ENCODE measurements around the gene CTSZ. TPM values are rescaled to one million over a fixed set of nuclear protein-coding genes. Genes with fewer than 3 reads are reported as not detected.

The CTSZ gene
- total RNA-seq, 1 donor from 2014 or later = 71.9 TPM

GRCh38 chr20:58993332-58994248 lies 13.5 kb downstream of the CTSZ start:
- no peak for DNase-seq (ENCODE audit: extremely low spot score, unreplicated experiment)
- TF ChIP-seq CTCF (conservative IDR thresholded peaks at IDR 0.05) = no peak
- H3K4me1 Mint-ChIP-seq (ENCODE audit: unreplicated experiment) = no peaks in the 10 kb centered on the region
- no peaks in the 10 kb centered on the region for H3K9me3 Mint-ChIP-seq
- H3K36me3 Mint-ChIP-seq = peaks cover 52% of the 10 kb centered on the region
- H3K27me3 Mint-ChIP-seq = no peaks in the 10 kb centered on the region
- no peak overlapping the region for H3K27ac Mint-ChIP-seq
- no peak overlapping the region for H3K4me3 Mint-ChIP-seq

DNA sequence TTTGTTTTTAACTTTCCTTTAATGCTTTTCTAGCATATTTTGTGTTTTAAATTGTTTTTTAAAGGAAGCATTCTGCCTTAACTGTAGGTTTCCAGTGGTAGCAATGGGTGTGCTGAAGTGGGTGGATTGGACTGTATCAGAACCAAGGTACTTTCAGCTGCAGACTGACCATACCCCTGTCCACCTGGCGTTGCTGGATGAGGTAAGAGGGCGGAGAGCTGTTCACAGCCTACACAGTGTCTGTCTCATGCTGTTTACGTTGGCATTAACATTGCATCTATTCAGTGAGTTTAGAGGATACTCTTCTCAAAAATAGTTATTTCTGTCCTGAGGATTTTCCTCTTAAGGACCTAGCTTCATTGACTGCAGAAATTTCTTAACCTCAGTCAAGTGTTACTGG lies 14.1 kb downstream of the CTSZ start:
- TF ChIP-seq CTCF (conservative IDR thresholded peaks at IDR 0.05) = no peak
- H3K36me3 Mint-ChIP-seq = peaks cover 55% of the 10 kb centered on the region
- no peaks in the 10 kb centered on the region for H3K4me1 Mint-ChIP-seq (ENCODE audit: unreplicated experiment)
- H3K27ac Mint-ChIP-seq = no peak overlapping the region
- H3K27me3 Mint-ChIP-seq = no peaks in the 10 kb centered on the region
- H3K9me3 Mint-ChIP-seq = no peaks in the 10 kb centered on the region
- H3K4me3 Mint-ChIP-seq = no peak overlapping the region
- DNase-seq (ENCODE audit: extremely low spot score, unreplicated experiment) = no peak

DNA sequence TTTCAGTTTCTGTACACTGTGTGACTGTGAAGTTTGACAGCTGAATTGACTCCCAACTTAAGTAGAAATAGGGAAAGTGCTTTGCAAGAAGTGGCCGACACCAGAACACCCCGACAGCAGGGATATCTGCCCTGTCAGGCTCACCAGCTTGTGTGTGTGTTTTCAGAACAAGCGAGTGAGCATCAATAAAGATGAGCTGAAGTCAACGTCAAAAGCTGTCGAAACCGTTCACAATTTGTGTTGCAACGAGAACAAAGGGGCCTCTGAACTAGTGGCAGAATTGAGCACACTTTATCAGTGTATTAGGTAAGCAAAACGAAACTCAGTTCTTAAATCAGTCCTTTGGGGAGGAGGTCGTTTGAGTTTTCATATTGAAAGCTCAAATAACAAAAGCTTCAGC lies 15.3 kb downstream of the CTSZ start:
- TF ChIP-seq CTCF (conservative IDR thresholded peaks at IDR 0.05) = no peak
- Mint-ChIP-seq H3K9me3 (no peaks in the 10 kb centered on the region), H3K27me3 (no peaks in the 10 kb centered on the region), H3K27ac (peak overlapping the region; percentile 7), H3K4me1 (ENCODE audit: unreplicated experiment) (peaks cover 4% of the 10 kb centered on the region), H3K36me3 (peaks cover 57% of the 10 kb centered on the region), H3K4me3 (no peak overlapping the region)
- no peak for DNase-seq (ENCODE audit: extremely low spot score, unreplicated experiment)

- Mint-ChIP-seq H3K27me3 (no peaks in the 10 kb centered on the region), H3K4me3 (no peak overlapping the region), H3K9me3 (no peaks in the 10 kb centered on the region), H3K4me1 (ENCODE audit: unreplicated experiment) (peaks cover 8% of the 10 kb centered on the region), H3K36me3 (peaks cover 55% of the 10 kb centered on the region), H3K27ac (no peak overlapping the region)
- no peak for TF ChIP-seq CTCF (conservative IDR thresholded peaks at IDR 0.05)
- no peak for DNase-seq (ENCODE audit: extremely low spot score, unreplicated experiment)
Observed at GRCh38 chr20:58990651-58991445, 16.2 kb downstream of the CTSZ start.

DNA sequence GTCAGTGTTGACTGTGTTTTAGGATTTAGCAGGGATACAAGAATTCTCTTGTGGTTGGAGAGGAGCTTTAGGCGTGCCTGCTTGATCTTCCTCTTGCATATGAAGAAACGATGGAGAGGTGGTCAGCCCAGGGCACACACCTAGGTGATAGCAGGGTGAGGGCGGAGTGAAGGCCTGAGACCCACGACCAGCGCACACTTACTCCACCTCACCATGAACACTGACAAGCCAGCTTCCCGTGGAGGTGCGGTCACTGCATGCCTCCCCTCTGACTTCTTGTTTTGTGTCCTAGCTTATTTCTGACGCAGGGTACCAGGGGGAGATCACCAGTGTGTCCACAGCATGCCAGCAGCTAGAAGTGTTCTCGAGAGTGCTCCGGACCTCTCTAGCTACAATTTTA lies 17.9 kb downstream of the CTSZ start:
- no peak for DNase-seq (ENCODE audit: extremely low spot score, unreplicated experiment)
- Mint-ChIP-seq H3K4me3 (no peak overlapping the region), H3K27me3 (no peaks in the 10 kb centered on the region), H3K27ac (no peak overlapping the region), H3K4me1 (ENCODE audit: unreplicated experiment) (peaks cover 22% of the 10 kb centered on the region), H3K9me3 (no peaks in the 10 kb centered on the region), H3K36me3 (peaks cover 58% of the 10 kb centered on the region)
- no peak for TF ChIP-seq CTCF (conservative IDR thresholded peaks at IDR 0.05)
